Measurements from ENCODE around the gene HTT.

HTT gene

DNA sequence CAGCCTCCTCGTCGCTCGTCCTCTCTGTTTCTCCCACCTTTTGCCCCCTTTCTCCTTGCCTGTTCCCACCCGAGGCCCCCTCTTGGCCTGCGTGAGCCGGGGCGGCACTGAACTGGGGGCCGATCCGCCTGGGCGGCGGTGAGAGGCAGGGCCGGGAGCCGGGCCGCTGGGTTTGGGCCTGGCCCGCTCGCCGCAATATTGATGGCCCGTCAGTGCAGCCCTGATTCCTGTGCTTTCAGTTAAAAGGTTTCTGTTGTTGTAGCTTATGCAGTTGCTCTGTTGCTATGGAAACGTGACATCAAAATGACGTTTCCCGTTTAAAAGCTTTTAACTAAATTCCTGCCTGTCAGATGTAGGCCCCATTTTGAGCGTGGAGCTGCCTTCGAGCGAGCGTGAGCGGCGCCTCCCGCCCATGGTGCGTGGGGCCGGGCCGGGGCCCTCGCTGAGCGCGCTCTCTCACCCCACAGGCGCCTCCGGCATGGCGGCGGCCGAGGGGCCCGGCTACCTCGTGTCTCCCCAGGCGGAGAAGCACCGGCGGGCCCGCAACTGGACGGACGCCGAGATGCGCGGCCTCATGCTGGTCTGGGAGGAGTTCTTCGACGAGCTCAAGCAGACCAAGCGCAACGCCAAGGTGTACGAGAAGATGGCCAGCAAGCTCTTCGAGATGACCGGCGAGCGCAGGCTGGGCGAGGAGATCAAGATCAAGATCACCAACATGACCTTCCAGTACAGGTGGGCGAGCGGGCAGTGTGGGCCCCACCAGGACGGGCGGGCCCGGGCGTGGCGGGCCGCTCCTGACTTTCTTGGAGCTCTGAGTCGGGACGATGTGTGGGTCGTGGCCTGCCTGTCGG, 174.6 kb downstream of the HTT start, which contains the start of gene MSANTD1:
Gene MSANTD1, plus strand, starts transcription at position 349 of the 851 bp plus-strand sequence. Its CDS starts 64 bp downstream, at position 413.
- no peak for DNase-seq (ENCODE audit: low read depth, low spot score)

DNA sequence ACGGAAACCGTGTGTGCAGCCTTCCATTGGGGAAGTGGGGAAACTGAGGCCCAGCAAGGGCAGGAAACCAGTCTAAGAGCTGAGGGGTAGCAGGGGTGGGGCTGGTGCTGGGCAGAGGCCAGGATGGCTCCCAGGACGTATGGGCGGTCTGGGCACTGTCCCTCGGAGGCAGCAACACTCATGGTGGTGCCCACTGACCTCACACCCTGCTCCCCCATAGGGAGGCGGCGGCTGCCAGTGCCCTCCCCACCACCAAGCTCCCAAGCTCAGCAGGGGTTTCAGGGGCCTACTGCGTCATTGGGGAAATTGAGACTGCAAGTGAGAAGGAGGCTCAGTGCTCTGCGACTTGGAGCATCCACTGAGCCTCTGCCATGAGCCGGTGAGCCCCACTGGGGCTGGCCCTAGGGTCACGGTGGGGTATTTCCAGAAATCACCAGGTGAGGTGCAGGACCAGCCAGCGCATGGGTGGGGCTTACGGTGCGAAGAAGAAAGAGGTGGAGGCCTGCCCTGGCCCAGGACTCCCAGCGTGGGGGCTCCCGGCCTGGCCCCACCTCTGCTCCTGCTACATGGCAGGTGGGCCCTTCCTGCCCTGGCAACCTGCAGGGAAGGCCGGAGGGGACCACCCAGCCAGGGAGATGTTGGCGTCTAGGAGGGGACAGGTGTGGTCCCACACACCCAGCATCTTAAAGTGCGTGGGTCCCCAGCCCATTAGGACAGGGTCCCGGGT, 175.4 kb downstream of the HTT start:
- DNase-seq (ENCODE audit: low read depth, low spot score), result no peak

DNA sequence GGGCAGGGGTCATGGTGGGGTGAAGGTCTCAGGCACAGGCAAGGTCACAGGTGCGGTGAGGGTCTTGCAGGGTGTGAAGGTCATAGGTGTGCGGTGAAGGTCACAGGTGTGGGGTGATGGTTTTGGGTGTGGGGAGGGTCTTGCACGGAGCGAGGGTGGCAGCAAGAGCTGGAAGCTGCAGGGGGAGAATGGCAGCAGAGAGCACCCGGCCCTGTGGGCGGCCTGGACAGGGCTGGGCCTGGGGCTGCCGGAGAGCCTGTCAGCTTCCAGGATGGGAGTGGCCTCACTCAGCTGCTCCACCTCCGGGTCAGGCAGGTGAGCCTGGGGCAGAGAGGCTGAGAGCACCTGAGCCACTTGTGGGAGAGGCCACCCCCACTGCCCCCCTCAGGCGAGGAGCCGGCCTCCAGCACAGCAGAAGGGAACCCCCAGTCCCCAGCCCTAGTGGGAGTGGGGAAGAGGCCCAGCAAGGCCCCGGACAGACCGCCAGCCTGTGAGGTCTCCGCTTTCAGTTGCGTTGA, 176.0 kb downstream of the HTT start:
- DNase-seq (ENCODE audit: low read depth, low spot score), result no peak

DNA sequence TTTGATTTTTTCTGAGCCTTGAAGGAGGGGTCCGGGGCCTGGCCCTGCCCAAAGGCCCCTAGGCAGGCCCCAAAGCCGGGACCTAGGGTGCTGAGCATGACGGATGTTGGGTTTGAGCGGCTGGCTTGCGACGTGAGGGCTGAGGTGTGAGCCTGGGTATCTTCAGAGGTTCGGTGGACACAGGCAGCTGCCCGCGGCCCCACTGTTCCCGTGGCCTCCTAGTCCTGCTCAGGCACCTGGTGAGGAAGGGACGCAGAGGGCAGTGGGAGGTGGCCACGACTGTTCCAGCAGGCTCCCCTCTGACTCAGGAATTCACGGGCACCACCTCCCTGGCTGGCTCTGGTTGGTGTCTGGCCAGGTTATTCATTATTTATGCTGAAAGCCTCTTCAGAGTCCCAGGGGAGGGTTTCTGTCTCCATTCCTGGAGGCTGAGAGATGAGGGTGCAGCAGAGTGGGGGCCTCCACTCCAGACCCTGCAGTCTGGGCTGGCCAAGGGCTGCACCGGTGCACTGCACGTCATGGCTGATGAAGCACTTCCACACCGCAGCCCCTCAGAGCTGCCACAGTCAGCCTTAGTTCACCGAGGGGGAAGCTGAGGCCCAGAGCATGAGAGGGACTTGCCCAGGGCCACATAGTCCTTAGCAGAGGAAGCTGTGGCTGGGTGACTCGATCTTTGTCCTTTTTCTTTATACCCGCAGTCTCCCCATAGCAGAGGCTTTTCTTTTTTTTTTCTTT, 176.6 kb downstream of the HTT start:
- DNase-seq (ENCODE audit: low read depth, low spot score), result no peak

DNA sequence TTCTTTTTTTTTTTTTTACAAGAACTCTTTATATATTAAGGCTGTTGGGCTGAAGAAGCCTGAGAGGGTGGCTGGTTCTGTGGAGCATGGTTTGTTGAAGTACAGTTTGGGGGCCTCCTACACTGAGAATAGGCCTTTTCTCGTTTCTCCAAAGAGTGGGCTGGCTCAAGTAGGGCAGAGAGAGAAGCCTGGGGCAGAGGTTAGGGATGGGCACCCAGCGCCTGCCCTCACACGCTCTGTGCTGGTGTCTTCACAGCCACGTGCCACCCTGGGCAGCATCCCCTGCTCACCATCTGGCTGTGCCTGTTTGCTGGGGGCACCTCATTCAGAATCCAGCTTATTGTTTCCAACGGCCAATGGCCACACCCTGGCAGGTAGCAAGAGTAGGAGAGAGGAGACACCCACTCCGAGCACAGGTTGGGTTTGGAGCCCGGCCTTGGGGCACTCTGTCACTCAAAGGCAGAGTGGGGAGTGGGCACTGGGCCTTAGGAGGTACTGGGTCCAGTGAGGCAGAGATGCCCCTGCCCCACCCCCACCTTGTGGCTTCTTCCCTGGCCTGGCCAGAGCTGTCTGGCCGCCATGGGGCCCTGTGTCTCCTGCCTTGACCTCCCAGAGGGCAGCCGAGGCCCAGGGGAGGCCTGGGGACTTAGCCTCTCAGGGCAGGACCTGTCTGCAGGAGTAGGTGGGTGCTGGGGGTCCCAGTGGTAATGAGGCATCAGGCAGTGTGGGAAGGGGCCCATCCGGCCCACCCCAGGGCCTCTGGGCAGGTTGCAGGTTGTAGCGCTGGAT, 177.4 kb downstream of the HTT start:
- no peak for DNase-seq (ENCODE audit: low read depth, low spot score)

DNA sequence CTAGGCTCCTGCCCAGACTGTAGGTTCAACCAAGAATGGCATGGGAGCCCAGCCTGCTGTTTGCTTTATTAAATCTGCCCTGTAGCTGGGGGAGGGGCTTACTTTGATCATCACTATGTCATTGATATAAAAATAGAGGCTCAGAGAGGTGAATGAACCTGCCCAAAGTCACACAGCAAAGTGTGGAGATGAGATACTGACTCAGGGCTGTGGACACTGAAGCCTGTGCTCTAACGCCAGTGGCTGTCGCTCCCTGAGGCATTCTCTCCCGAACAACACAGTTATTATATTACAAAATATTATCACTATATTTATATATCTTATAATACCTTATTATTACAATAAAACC, 178.0 kb downstream of the HTT start:
- no peak for DNase-seq (ENCODE audit: low read depth, low spot score)

DNA sequence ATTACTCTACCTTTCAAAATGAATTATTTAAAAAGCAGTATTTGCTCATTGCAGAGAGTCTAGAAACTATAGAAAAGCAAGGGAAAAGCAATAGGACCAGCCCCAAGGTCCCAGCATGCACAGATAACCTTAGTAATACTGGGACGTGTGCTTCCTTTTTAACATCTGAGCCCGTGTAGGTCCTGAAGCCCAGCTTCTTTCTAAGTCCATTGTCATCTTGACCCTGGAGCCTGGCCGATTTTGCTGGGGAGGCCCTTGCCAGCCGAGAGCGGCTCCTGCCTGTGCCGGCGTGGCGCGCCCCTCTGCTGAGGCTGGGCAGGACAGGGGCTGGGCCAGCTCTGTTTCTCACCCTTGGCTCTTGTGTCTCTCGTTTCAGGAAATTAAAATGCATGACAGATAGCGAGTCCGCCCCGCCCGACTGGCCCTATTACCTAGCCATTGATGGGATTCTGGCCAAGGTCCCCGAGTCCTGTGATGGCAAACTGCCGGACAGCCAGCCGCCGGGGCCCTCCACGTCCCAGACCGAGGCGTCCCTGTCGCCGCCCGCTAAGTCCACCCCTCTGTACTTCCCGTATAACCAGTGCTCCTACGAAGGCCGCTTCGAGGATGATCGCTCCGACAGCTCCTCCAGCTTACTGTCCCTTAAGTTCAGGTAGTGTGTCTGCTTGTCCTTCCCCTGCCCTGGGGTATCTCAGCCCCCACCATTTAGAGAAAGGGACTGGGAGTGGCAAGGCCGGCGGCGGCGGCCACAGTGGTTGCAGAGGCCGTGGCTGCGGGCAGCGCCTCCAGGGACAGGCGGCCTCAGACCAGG, 178.6 kb downstream of the HTT start:
- no peak for DNase-seq (ENCODE audit: low read depth, low spot score)

DNA sequence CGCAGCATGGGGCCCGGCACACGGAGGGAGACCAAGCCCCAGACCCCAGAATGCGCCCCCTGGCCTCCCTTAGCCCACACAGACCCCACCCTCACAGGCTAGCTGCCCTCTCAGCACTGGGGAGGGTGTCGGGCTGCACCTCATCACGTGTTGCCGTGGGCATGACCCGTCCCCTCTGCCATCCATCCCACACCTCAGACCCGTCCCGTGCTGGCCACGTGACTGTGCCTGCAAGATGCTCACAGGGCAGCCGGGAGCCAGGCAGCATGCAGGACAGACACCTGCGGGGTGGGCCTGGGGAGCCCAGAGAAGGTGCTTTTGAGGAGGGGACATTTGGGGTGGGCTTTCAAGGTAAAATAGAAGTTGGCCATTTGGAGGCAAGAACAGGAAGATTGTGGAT, 179.3 kb downstream of the HTT start:
- no peak for DNase-seq (ENCODE audit: low read depth, low spot score)

DNA sequence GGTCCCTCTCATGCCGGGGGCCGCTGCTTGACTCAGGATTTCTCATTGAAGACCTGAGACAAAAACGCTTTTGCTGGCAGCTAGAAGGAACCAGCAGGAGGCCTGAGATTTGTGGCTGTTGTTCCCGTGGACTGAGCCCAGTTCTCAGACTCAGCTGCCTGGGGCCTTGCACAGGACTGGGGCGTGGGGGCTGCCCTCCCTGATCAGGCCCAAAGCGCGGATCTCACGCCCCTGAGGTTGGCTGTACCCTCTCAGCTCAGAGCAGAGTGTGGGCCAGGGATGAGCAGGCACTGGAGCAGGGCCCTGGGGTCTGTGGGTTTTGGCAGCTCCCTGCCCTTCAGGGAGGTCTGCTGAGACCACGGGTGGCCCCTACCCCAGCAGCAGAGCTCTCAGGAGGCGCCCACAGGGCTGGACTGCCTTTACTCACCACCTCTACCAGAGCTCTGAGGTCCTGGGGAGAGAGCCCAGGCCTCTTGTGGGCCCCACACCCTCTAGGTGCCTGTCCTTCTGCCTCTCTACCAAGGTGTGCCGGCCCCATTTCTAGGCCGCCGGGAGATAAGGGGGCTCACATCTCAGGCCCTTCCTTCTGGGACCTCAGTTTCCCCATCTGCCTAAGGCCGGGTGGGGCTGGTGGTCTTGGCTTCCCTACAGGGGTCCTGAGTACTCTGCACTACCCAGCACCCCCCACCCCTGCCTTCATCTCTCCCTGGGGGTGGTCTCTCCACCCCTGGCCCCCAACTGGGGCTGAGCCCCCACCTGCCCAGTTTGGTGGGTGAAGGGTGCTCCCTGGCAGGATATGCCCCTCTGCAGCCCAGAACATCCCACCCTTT, 180.0 kb downstream of the HTT start:
- DNase-seq (ENCODE audit: low read depth, low spot score), result no peak

DNA sequence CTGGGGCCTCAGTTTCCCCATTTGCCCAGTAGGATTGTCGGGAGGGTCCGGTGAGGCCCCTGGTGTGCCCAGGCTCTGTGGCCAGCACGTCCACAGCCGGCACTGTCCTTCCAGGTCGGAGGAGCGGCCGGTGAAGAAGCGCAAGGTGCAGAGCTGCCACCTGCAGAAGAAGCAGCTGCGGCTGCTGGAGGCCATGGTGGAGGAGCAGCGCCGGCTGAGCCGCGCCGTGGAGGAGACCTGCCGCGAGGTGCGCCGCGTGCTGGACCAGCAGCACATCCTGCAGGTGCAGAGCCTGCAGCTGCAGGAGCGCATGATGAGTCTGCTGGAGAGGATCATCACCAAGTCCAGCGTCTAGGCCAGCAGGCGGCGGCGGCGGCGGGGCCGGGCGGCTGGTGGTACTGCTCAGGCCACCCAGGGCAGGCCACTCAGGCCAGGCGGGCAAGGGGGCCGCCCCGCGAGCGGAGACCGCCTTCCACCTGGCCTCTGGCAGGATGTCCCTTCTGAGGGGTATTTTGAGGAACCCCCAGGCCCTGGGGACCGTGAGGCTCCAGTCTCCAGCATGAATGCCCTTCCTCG, 181.2 kb downstream of the HTT start:
- no peak for DNase-seq (ENCODE audit: low read depth, low spot score)

DNA sequence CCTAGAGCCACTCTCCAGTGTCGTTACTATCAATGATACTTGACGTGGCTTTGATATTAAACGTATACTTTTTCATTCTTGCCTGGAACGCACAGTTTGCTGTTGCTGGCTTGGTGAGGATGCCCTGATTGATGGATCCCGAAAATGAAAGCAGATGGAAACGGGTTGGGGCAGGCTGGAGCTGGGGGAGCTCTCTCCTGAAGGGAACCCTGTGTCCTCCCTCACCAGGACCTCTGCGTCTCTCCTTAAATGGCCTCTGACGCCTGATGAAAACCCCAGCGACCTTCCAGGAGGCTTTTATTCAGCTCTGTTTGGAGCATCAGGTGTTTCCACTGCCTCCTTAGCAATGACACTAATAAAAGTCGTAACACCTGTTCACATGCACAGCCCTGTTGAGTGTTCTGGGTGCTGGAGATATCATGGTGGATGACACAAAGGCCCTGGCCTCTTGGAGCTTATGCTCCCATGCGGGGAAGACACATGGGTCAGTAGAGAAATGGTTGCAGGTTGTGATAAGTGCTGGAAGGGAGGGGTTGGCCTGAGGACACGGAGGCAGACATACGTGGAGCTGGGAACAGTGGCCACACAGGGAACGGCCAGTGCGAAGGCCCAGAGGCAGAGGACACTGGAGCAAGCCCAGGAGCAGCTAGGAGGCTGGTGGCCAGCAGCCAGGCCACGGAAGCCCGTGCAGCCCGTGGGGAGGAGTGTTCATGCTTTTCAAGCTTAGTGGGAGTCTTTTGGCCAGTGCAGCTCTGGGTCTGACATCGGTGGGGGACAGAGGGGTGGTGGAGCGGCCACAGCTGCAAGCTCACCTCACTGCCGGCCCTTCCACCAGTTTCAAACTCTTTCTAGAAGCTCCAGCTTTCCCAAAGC, 182.0 kb downstream of the HTT start:
- no peak for DNase-seq (ENCODE audit: low read depth, low spot score)

DNA sequence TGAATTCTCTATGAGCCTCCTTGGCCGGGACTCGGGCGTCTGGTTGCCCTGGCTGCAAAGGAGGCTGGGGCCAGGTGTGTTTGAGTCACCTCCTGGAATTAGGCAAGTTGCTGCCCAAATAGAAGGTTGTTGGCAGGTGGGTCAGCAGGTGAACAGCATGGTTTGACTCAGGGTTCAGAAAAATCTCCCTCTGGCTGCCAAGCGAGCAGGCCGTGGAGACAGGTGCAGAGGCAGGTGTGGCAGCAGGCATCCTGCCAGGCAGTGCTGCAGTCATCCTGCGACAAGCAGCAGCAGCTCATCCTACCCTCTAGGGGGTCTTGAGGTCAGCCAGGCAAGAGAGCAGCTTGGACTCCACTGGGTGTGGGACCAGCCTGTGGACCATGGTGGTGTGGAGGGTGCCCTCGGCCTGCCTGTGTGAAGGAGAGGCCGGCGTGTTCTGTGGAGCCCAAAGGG, 182.6 kb downstream of the HTT start:
- no peak for DNase-seq (ENCODE audit: low read depth, low spot score)

DNA sequence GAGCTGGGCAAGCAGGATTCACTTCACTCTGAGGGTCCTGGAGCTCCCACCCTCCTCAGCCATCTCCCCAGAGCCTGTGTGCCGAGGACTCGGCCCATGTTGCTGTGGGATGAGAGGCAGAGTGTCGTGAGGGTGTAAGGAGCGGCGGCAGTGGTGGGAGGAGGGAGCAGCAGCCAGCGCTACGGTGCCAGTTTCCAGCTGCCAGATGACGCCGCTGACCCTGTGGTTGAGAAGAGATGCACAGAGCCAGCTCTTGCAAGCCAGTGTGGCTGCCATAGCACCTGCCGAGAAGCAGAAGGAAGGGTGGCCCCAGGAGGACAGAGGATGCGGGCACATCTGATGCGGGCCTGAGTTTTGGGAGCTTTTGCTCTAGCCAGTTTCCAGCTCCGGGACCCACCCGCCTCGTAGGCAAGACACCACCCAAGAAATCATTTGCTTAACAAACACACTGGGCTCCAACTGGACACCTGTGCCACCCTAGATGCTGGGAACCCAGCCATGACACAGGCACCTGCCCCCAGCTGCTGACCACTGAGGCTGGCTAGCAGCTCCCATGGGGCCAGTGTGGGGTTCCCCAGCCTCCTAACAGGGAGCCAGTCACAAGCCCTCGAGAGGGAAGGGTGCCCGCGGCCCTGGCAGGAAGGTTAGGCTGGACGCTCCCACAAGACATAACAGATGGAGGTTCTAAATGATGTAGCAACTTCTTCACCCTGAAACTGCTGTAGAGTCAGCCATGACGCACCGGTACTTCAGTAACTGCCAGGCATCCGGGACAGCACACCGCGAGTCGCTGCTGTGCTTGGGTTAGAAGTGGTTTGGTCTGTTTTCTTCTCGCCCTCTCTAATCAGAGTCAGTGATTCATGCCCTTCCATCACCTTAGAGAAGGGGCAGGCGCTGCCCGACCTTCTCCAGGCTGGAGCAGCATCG, 183.3 kb downstream of the HTT start:
- no peak for DNase-seq (ENCODE audit: low read depth, low spot score)

DNA sequence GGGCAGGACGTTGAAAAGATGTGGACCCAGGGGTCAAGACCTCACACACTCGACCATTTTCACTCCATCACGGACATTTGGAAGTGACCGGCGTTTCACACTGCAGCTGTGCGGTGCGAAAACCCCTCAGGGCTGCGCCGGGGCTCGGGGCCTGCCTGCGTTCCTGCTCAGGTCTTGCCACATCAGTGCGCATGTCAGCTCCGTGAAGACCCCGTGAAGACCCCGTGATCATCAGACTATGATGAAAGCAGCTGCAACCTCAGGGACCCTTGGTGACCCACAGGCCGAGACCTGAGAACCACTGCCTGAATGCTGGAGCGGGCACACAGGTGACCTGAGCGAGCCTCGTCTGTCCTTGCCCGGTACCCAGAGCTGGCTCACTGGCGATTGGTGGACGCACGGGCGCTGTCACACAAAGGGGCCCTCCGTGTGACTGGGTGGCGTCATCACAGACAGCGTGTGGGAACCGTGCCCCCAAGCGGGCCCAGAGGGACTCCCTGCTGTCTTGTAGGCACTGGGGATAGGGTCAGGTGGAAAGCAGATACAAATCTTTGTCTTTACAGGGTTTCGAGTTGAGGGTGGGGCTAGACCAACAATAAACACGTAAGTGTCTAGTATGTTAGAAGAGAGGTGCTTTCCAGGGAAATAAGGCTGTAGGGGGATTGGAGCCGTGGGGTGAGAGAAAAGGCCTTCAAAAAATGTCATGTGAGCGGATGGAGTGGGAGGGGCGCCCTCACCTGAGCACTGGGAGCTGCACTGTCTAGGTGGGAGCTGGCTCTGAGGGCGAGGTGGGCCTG, 187.1 kb downstream of the HTT start:
- no peak for DNase-seq (ENCODE audit: low read depth, low spot score)

DNA sequence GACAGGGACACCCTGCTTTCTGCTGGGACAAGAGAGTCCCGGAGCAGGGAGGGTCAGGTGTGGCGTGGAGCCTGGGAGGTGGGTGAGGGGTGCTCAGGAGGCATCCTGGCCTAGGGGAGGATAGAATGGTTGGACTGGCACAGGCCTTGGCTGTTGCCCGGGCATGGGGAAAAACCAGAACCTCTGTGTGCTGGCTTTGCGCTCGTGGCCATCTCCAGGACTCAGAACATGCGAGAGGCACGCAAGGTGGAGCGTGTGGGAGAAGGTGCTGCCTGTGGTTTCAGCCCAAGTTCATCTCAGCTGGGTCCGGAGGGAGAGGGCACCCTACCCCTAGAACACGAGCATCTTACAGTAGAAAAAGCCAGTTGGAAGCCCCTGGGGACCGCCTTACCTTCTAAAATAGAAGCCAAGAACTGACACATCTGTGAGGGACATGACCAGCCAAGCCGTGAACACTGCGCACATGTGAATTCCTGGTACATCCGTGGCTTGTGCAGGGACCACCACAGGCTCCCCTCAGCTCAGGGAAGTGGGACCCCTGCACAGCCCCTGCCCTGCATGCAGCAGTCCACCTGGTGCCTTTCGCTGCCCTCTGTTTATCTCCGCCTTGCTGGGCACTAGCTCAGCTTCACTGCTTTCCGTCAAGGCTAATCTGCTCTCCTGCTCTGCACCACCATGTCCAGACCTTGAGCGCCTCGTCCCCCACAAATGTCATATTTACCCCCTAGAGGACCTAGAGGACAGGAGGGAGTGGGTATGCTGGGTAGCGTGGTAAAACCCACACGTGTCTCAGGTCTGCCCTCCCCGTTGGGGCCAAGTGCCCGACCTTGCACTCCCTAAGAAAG, 187.9 kb downstream of the HTT start:
- DNase-seq (ENCODE audit: low read depth, low spot score), result no peak

All from activated CD4-positive, CD25-positive, alpha-beta regulatory T cell treated with anti-CD3 and anti-CD28 coated beads, Interleukin-2, amount 50 U/mL, for 16 hours (primary cell).